Vagina (tissue), 2 donors: ENCODE data around the gene ZNF385B.

Source experiments
- CTCF ChIP-seq, 3 experiments: fragments of 450-650 bp in 2 of 3; fragments of 200-600 bp in 1 of 3; sonication (generic) in 1 of 3; IDR thresholded peaks; one replicate each; pipeline ENCODE4 v1.5.1; 2017 to 2019; ENCODE audit warnings: antibody characterized with exemption in 3 of 3, mild to moderate bottlenecking in 2 of 3, moderate library complexity in 2 of 3
- POLR2A ChIP-seq, 2 donors: fragments of 450-650 bp; IDR thresholded peaks; one replicate each; pipeline ENCODE4 v1.6.1; 2017; ENCODE audit warnings: antibody characterized with exemption in 2 of 2, mild to moderate bottlenecking in 2 of 2, moderate library complexity in 2 of 2
- POLR2AphosphoS5 ChIP-seq, 2 donors: sonication (generic); formaldehyde crosslinking; IDR thresholded peaks; one replicate each; pipeline ENCODE4 v1.9.0; 2017; ENCODE audit warnings: antibody characterized with exemption in 2 of 2, mild to moderate bottlenecking in 2 of 2, low read depth in 1 of 2; ENCODE audit not compliant: insufficient read depth in 1 of 2

GRCh38 chr2:179393481-179393880 lies 467.9 kb downstream of the ZNF385B start:
- TF ChIP-seq CTCF (IDR thresholded peaks at IDR 0.05) (no peak), POLR2A (IDR thresholded peaks at IDR 0.05) (no peak), POLR2AphosphoS5 (IDR thresholded peaks at IDR 0.05; ENCODE audit: insufficient read depth in 1 of 2, low read depth in 1 of 2) (no peak)
